Activated B cell treated with CpG ODN at 0.5 μM for 24 hours (primary cell): ENCODE data around the gene KATNBL1. TPM values are rescaled to one million over a fixed set of nuclear protein-coding genes. Genes with fewer than 3 reads are reported as not detected.
"Not testable (repeated sequence)": the region's sequence is repeated elsewhere in the genome, so short reads cannot be mapped to it uniquely, and the experiment has no call there.

Source experiments
- ATAC-seq: fragments of 200-7000 bp; cut with Tn5 transposase; one replicate; pipeline ENCODE4 v1.10.0; 2021; ENCODE audit warnings: low read depth, mild to moderate bottlenecking, moderate library complexity
- CTCF ChIA-PET: fragments of 350-600 bp; sonication (Branson Sonifier 250); formaldehyde crosslinking; loops from one replicate; lab custom pipeline; 2021; ENCODE audit warnings: antibody characterized with exemption; lab: Charles Lee
- POLR2A ChIA-PET: fragments of 350-600 bp; sonication (Branson Sonifier 250); formaldehyde crosslinking; loops from one replicate; lab custom pipeline; 2021; ENCODE audit warnings: antibody characterized with exemption; lab: Charles Lee
- DNase-seq: peaks from one replicate; pipeline ENCODE4 v3.0.0; 2022
- H3K27ac Mint-ChIP-seq: one replicate; pipeline ENCODE4 v1.8.0; 2020; ENCODE audit warnings: mixed read lengths
- H3K27me3 Mint-ChIP-seq: one replicate; pipeline ENCODE4 v1.8.0; 2021; ENCODE audit warnings: mixed read lengths
- H3K36me3 Mint-ChIP-seq: one replicate; pipeline ENCODE4 v1.8.0; 2021; ENCODE audit warnings: low read depth, mixed read lengths
- H3K4me1 Mint-ChIP-seq: one replicate; pipeline ENCODE4 v1.8.0; 2021; ENCODE audit warnings: mixed read lengths
- H3K4me3 Mint-ChIP-seq: one replicate; pipeline ENCODE4 v1.8.0; 2020; ENCODE audit warnings: mild to moderate bottlenecking, mixed read lengths
- H3K9me3 Mint-ChIP-seq: one replicate; pipeline ENCODE4 v1.8.0; 2020; ENCODE audit warnings: mixed read lengths
- CTCF ChIP-seq: fragments of 200-600 bp; IDR thresholded peaks from one replicate; pipeline ENCODE4 v1.8.0; 2022; ENCODE audit warnings: antibody characterized with exemption, mild to moderate bottlenecking
- intact Hi-C: fragments of 100-400 bp; cut with micrococcal nuclease; formaldehyde crosslinking; loops from one replicate; pipeline ENCODE4 v1.15.1; 2024
- total RNA-seq: library from RNA; stranded (reverse); gene quantifications from 2 replicates; pipeline ENCODE4 v1.2.3, GENCODE V29; 2022

Gene KATNBL1
- total RNA-seq, 1 donor from 2014 or later: 53.3 TPM

GRCh38 chr15:34213690-34214089 lies 3.8 kb upstream of the KATNBL1 start:
- H3K27me3 Mint-ChIP-seq: no peaks in the 10 kb centered on the region
- CTCF ChIA-PET: interaction anchor here (6.0 kb wide), 1 partner anchor 104 kb away, joined by 52 read pairs; no protein-coding TSS in a partner anchor
- H3K4me3 Mint-ChIP-seq: no peak overlapping the region
- DNase-seq (no peak), ATAC-seq (no peak)
- no peaks in the 10 kb centered on the region for H3K9me3 Mint-ChIP-seq
- no peak for TF ChIP-seq CTCF
- peaks cover 2% of the 10 kb centered on the region for H3K36me3 Mint-ChIP-seq
- POLR2A ChIA-PET: no interaction called here
- peaks cover 7% of the 10 kb centered on the region for H3K4me1 Mint-ChIP-seq
- intact Hi-C loops: no loop called here
- no peak overlapping the region for H3K27ac Mint-ChIP-seq

- DNase-seq (no peak), ATAC-seq (no peak)
- Mint-ChIP-seq H3K4me3 (no peak overlapping the region), H3K36me3 (peaks cover 11% of the 10 kb centered on the region), H3K4me1 (peaks cover 21% of the 10 kb centered on the region), H3K9me3 (no peaks in the 10 kb centered on the region), H3K27me3 (no peaks in the 10 kb centered on the region), H3K27ac (no peak overlapping the region)
- no peak for TF ChIP-seq CTCF
- CTCF ChIA-PET: no interaction called here
- POLR2A ChIA-PET: no interaction called here
- intact Hi-C loops: loop anchor here (5.0 kb wide), 2 partner anchors 54 to 781 kb away; partner anchors contain the start of gene ZNF770
Observed at GRCh38 chr15:34206011-34206410, 3.9 kb downstream of the KATNBL1 start.

GRCh38 chr15:34203936-34204335 lies 6.0 kb downstream of the KATNBL1 start:
- no peak for DNase-seq
- Mint-ChIP-seq H3K4me1 (peaks cover 17% of the 10 kb centered on the region), H3K9me3 (no peaks in the 10 kb centered on the region), H3K4me3 (no peak overlapping the region), H3K27me3 (no peaks in the 10 kb centered on the region), H3K27ac (no peak overlapping the region), H3K36me3 (peaks cover 20% of the 10 kb centered on the region)
- POLR2A ChIA-PET: no interaction called here
- TF ChIP-seq CTCF: no peak
- CTCF ChIA-PET: no interaction called here
- intact Hi-C loops: no loop called here
- ATAC-seq: no peak

- no peaks in the 10 kb centered on the region for H3K9me3 Mint-ChIP-seq
- DNase-seq (no peak), ATAC-seq (no peak)
- H3K36me3 Mint-ChIP-seq: peaks cover 20% of the 10 kb centered on the region
- intact Hi-C loops: no loop called here
- POLR2A ChIA-PET: no interaction called here
- H3K4me1 Mint-ChIP-seq: peaks cover 11% of the 10 kb centered on the region
- no peak overlapping the region for H3K27ac Mint-ChIP-seq
- no peaks in the 10 kb centered on the region for H3K27me3 Mint-ChIP-seq
- no peak for TF ChIP-seq CTCF
- CTCF ChIA-PET: no interaction called here
- H3K4me3 Mint-ChIP-seq: no peak overlapping the region
Observed at GRCh38 chr15:34203305-34203704, 6.6 kb downstream of the KATNBL1 start.

- CTCF ChIA-PET, H3K9me3 Mint-ChIP-seq, DNase-seq, H3K27ac Mint-ChIP-seq, H3K4me3 Mint-ChIP-seq, POLR2A ChIA-PET, H3K27me3 Mint-ChIP-seq, ATAC-seq, intact Hi-C loops: not testable (repeated sequence)
- Mint-ChIP-seq H3K4me1 (peaks cover 24% of the 10 kb centered on the region), H3K36me3 (peaks cover 10% of the 10 kb centered on the region)
Observed at GRCh38 chr15:34193272-34193671, 16.6 kb downstream of the KATNBL1 start.

- POLR2A ChIA-PET: no interaction called here
- Mint-ChIP-seq H3K27ac (no peak overlapping the region), H3K4me1 (peaks cover 30% of the 10 kb centered on the region), H3K9me3 (no peaks in the 10 kb centered on the region), H3K36me3 (peaks cover 15% of the 10 kb centered on the region), H3K27me3 (no peaks in the 10 kb centered on the region), H3K4me3 (no peak overlapping the region)
- CTCF ChIA-PET: no interaction called here
- no peak for DNase-seq
- TF ChIP-seq CTCF: no peak
- ATAC-seq: no peak
- intact Hi-C loops: no loop called here
Observed at GRCh38 chr15:34188711-34189110, 21.2 kb downstream of the KATNBL1 start.
